Keratinocyte (primary cell): Measurements from ENCODE around the gene NPPC. TPM values are rescaled to one million over a fixed set of nuclear protein-coding genes. Genes with fewer than 3 reads are reported as not detected.

Experiments used
- DNase-seq: peaks from one replicate; pipeline ENCODE4 v3.0.0-alpha.2; 2011; ENCODE audit warnings: low read depth, missing footprints, low spot score
- FAIRE-seq: peaks from 2 replicates; lab custom pipeline; 2011; peaks lifted over from hg19 to GRCh38; lab: Jason Lieb, UNC
- H2AFZ ChIP-seq: 2 replicates; pipeline ENCODE4 v1.6.0; 2012; ENCODE audit warnings: low read length, control low read depth, inconsistent platforms; ENCODE audit not compliant: control insufficient read depth
- H3K27ac ChIP-seq: 2 replicates; pipeline ENCODE4 v1.5.1; 2011; ENCODE audit warnings: low read length; ENCODE audit not compliant: control insufficient read depth, insufficient read depth
- H3K27me3 ChIP-seq: 3 replicates; pipeline ENCODE4 v1.6.0; 2011; ENCODE audit warnings: low read length; ENCODE audit not compliant: control insufficient read depth, insufficient read depth; ENCODE audit errors: extremely low read depth
- H3K36me3 ChIP-seq, 2 experiments: 2 replicates in 1 of 2; 3 replicates in 1 of 2; pipeline ENCODE4 v1.5.1; 2011; ENCODE audit warnings: low read length in 2 of 2, mild to moderate bottlenecking in 1 of 2; ENCODE audit not compliant: control insufficient read depth in 2 of 2, insufficient read depth in 2 of 2; ENCODE audit errors: extremely low read depth in 1 of 2
- H3K4me1 ChIP-seq: 3 replicates; pipeline ENCODE4 v1.5.1; 2011; ENCODE audit warnings: low read length; ENCODE audit not compliant: control insufficient read depth, insufficient read depth; ENCODE audit errors: extremely low read depth
- H3K4me2 ChIP-seq: 3 replicates; pipeline ENCODE4 v1.6.0; 2011; ENCODE audit warnings: low read depth, low read length; ENCODE audit not compliant: control insufficient read depth, insufficient read depth; ENCODE audit errors: extremely low read depth
- H3K4me3 ChIP-seq, 3 experiments: fragments of 200-600 bp in 1 of 3; sonication (generic) in 1 of 3; 2 replicates in 2 of 3; 3 replicates in 1 of 3; pipeline ENCODE4 v1.5.1; 2011 to 2016; ENCODE audit warnings: low read length in 3 of 3, mild to moderate bottlenecking in 3 of 3, control low read depth in 2 of 3, inconsistent platforms in 1 of 3, low read depth in 1 of 3, mixed read lengths in 1 of 3, mixed run types in 1 of 3, moderate library complexity in 1 of 3; ENCODE audit not compliant: control insufficient read depth in 2 of 3, insufficient read depth in 2 of 3; ENCODE audit errors: extremely low read depth in 1 of 3
- H3K79me2 ChIP-seq: 2 replicates; pipeline ENCODE4 v1.6.0; 2012; ENCODE audit warnings: low read length; ENCODE audit not compliant: control insufficient read depth, insufficient read depth
- H3K9ac ChIP-seq: 3 replicates; pipeline ENCODE4 v1.6.0; 2011; ENCODE audit warnings: low read length; ENCODE audit not compliant: control insufficient read depth, insufficient read depth; ENCODE audit errors: extremely low read depth
- H3K9me1 ChIP-seq: 3 replicates; pipeline ENCODE4 v1.6.0; 2011; ENCODE audit warnings: low read length; ENCODE audit not compliant: control insufficient read depth, insufficient read depth; ENCODE audit errors: extremely low read depth
- H3K9me3 ChIP-seq: 2 replicates; pipeline ENCODE4 v1.5.1; 2012; ENCODE audit warnings: low read depth, low read length; ENCODE audit not compliant: control insufficient read depth
- H4K20me1 ChIP-seq: 3 replicates; pipeline ENCODE4 v1.6.0; 2011; ENCODE audit warnings: low read length; ENCODE audit not compliant: control insufficient read depth, insufficient read depth; ENCODE audit errors: extremely low read depth
- CTCF ChIP-seq, 3 experiments: IDR thresholded peaks in 1 of 3; conservative IDR thresholded peaks in 1 of 3; optimal IDR thresholded peaks in 1 of 3; 2 replicates in 2 of 3; 3 replicates in 1 of 3; pipeline versions ENCODE3 to v1.5.1; 2011; ENCODE audit warnings: low read length in 3 of 3, mild to moderate bottlenecking in 3 of 3, moderate library complexity in 2 of 3, control low read depth in 1 of 3, inconsistent platforms in 1 of 3; ENCODE audit not compliant: insufficient read depth in 2 of 3; ENCODE audit errors: extremely low read depth in 1 of 3
- EZH2 ChIP-seq: IDR thresholded peaks from one replicate; pipeline ENCODE4 v1.6.1; 2012; ENCODE audit warnings: inconsistent platforms, mild to moderate bottlenecking, low read length, moderate library complexity
- dilution Hi-C: fragments of 300-500 bp; cut with MboI; formaldehyde crosslinking; loops from one replicate; pipeline ENCODE4 v1.7.0; 2020; ENCODE audit warnings: low sequenced_read_pairs; ENCODE audit not compliant: extremely low pct_ligation_motif_present
- polyA plus RNA-seq, 5 experiments: library from polyadenylated mRNA; depleted of rRNA in 3 of 5; stranded (reverse) in 3 of 5; stranded (forward) in 1 of 5; unstranded in 1 of 5; fragments of >200 nt; gene quantifications; 1 replicate in 1 of 5; 2 replicates in 3 of 5; 3 replicates in 1 of 5; pipeline versions ENCODE4 v1.2.1 to v1.2.3, GENCODE V29; 2011 to 2012; ENCODE audit warnings: missing spikeins in 2 of 5, low read depth in 1 of 5, low replicate concordance in 1 of 5

The NPPC gene
- polyA plus RNA-seq, 1 donor (not counting 4 experiments of a cell fraction or from before 2014, with no cell fraction given) = not detected

GRCh38 chr2:231907765-231908164, 18.4 kb downstream of the NPPC start:
- no peak overlapping the region for H2AFZ ChIP-seq
- FAIRE-seq = no peak
- H3K79me2 ChIP-seq = no peaks in the 10 kb centered on the region
- no peak overlapping the region for H3K27ac ChIP-seq
- TF ChIP-seq EZH2 (no peak), CTCF (optimal IDR thresholded peaks at IDR 0.05 in 1 of 3, IDR thresholded peaks at IDR 0.05 in 1 of 3, conservative IDR thresholded peaks at IDR 0.05 in 1 of 3; ENCODE audit: extremely low read depth in 1 of 3, insufficient read depth in 2 of 3, low read length in 3 of 3) (no peak)
- H3K4me3 ChIP-seq = no peak overlapping the region
- dilution Hi-C loops = no loop called here
- H3K36me3 ChIP-seq = no peaks in the 10 kb centered on the region
- no peaks in the 10 kb centered on the region for H3K9me3 ChIP-seq
- H4K20me1 ChIP-seq = no peaks in the 10 kb centered on the region
- H3K9ac ChIP-seq = no peak overlapping the region
- DNase-seq = no peak
- no peaks in the 10 kb centered on the region for H3K9me1 ChIP-seq
- H3K27me3 ChIP-seq = no peaks in the 10 kb centered on the region
- H3K4me1 ChIP-seq = peaks cover 3% of the 10 kb centered on the region
- H3K4me2 ChIP-seq = no peak overlapping the region

- Histone ChIP-seq H2AFZ (no peak overlapping the region), H3K36me3 (no peaks in the 10 kb centered on the region), H4K20me1 (no peaks in the 10 kb centered on the region), H3K9ac (no peak overlapping the region), H3K4me2 (no peak overlapping the region), H3K4me1 (peaks cover 3% of the 10 kb centered on the region), H3K27me3 (no peaks in the 10 kb centered on the region), H3K27ac (no peak overlapping the region), H3K4me3 (no peak overlapping the region), H3K9me3 (no peaks in the 10 kb centered on the region), H3K79me2 (no peaks in the 10 kb centered on the region), H3K9me1 (no peaks in the 10 kb centered on the region)
- TF ChIP-seq EZH2 (no peak), CTCF (optimal IDR thresholded peaks at IDR 0.05 in 1 of 3, IDR thresholded peaks at IDR 0.05 in 1 of 3, conservative IDR thresholded peaks at IDR 0.05 in 1 of 3; ENCODE audit: extremely low read depth in 1 of 3, insufficient read depth in 2 of 3, low read length in 3 of 3) (no peak)
- FAIRE-seq (no peak), DNase-seq (no peak)
- dilution Hi-C loops = no loop called here
Measured at GRCh38 chr2:231905026-231905425, 21.2 kb downstream of the NPPC start.
